HepG2 (cell line): ENCODE measurements around the gene SH2B2. TPM values are rescaled to one million over a fixed set of nuclear protein-coding genes. Genes with fewer than 3 reads are reported as not detected.

Experiments used
- ATAC-seq: fragments of 200-7000 bp; cut with Tn5 transposase; 3 replicates; pipeline ENCODE4 v1.9.1; 2020; ENCODE audit warnings: mild to moderate bottlenecking, moderate library complexity
- BruUV-seq: library from RNA; stranded (reverse); fragments of 400-500 nt; replicated peaks from 2 replicates; lab custom pipeline; 2021; lab: Mats Ljungman, UMichigan
- CTCF ChIA-PET: fragments of 300-600 bp; formaldehyde crosslinking; extraction: SDS; loops from one replicate; lab custom pipeline; 2021; ENCODE audit warnings: low total read pairs, inconsistent platforms, low intra/inter-chr PET ratio; lab: Yijun Ruan, JAX
- POLR2A ChIA-PET: fragments of 350-600 bp; sonication (Branson Sonifier 250); formaldehyde crosslinking; loops from one replicate; lab custom pipeline; 2020; ENCODE audit warnings: antibody characterized with exemption, inconsistent platforms; lab: Yijun Ruan, JAX
- DNase-seq: peaks from one replicate; pipeline ENCODE4 v3.0.0-alpha.2; 2015; ENCODE audit warnings: low spot score
- FAIRE-seq: peaks from 3 replicates; lab custom pipeline; 2011; peaks lifted over from hg19 to GRCh38; lab: Jason Lieb, UNC
- H2AFZ ChIP-seq: one replicate; pipeline ENCODE4 v1.6.1; 2011; ENCODE audit warnings: low read length, inconsistent platforms
- H3K27ac ChIP-seq: fragments of 300-600 bp; 3 replicates; pipeline ENCODE4 v1.8.0; 2011; ENCODE audit warnings: mixed run types, mild to moderate bottlenecking, mixed read lengths, low read length, inconsistent platforms; ENCODE audit not compliant: insufficient read depth; ENCODE audit errors: extremely low read length
- H3K27me3 ChIP-seq, 2 experiments: fragments of 200-600 bp in 1 of 2; 2 replicates in 1 of 2; 3 replicates in 1 of 2; pipeline versions ENCODE4 v1.6.0 to v1.8.0; 2011; ENCODE audit warnings: low read length in 2 of 2, mild to moderate bottlenecking in 2 of 2, moderate library complexity in 2 of 2, inconsistent platforms in 1 of 2; ENCODE audit not compliant: insufficient read depth in 2 of 2, control insufficient read depth in 1 of 2
- H3K36me3 ChIP-seq, 2 experiments: fragments of 200-600 bp in 1 of 2; replicated peaks in 1 of 2; 2 replicates in 1 of 2; 3 replicates in 1 of 2; pipeline versions ENCODE4 v1.5.1 to v1.8.0; 2011; ENCODE audit warnings: low read length in 2 of 2, inconsistent platforms in 1 of 2; ENCODE audit not compliant: insufficient read depth in 2 of 2, control insufficient read depth in 1 of 2
- H3K4me1 ChIP-seq: 2 replicates; pipeline ENCODE4 v1.5.1; 2012; ENCODE audit warnings: low read length, inconsistent platforms; ENCODE audit not compliant: insufficient read depth
- H3K4me2 ChIP-seq: 2 replicates; pipeline ENCODE4 v1.6.0; 2011; ENCODE audit warnings: low read depth, low read length, inconsistent platforms
- H3K4me3 ChIP-seq, 3 experiments: fragments of 200-600 bp in 1 of 3; sonication (generic), shearing (Covaris generic) in 1 of 3; replicated peaks in 1 of 3; 2 replicates each; pipeline ENCODE4 v1.5.1; 2011 to 2016; ENCODE audit warnings: low read length in 3 of 3, inconsistent platforms in 2 of 3, low read depth in 2 of 3, mild to moderate bottlenecking in 2 of 3, control low read depth in 1 of 3, mixed read lengths in 1 of 3; ENCODE audit not compliant: insufficient read depth in 1 of 3
- H3K79me2 ChIP-seq: one replicate; pipeline ENCODE4 v1.6.1; 2011; ENCODE audit warnings: low read length, inconsistent platforms; ENCODE audit not compliant: insufficient read depth
- H3K9ac ChIP-seq: 2 replicates; pipeline ENCODE4 v1.6.0; 2011; ENCODE audit warnings: mild to moderate bottlenecking, low read depth, low read length, inconsistent platforms; ENCODE audit not compliant: insufficient read depth
- H3K9me3 ChIP-seq: 2 replicates; pipeline ENCODE4 v1.5.1; 2012; ENCODE audit warnings: mild to moderate bottlenecking, low read length
- H4K20me1 ChIP-seq: 2 replicates; pipeline ENCODE4 v1.6.0; 2011; ENCODE audit warnings: inconsistent platforms, mild to moderate bottlenecking, low read length, moderate library complexity; ENCODE audit not compliant: insufficient read depth
- DDIT3 ChIP-seq: sonication (generic); formaldehyde crosslinking; IDR thresholded peaks from 2 replicates; pipeline ENCODE4 v1.4.0; 2020; ENCODE audit warnings: mild to moderate bottlenecking, missing genetic modification reagents
- FOXO1 ChIP-seq: sonication (generic); formaldehyde crosslinking; IDR thresholded peaks from 2 replicates; pipeline ENCODE4 v1.4.0; 2020; ENCODE audit warnings: missing genetic modification reagents
- HIC2 ChIP-seq: sonication (generic); formaldehyde crosslinking; IDR thresholded peaks from 2 replicates; pipeline ENCODE4 v1.9.0; 2022; ENCODE audit warnings: low read depth, missing genetic modification reagents
- HIVEP1 ChIP-seq: sonication (generic); formaldehyde crosslinking; IDR thresholded peaks from 2 replicates; pipeline ENCODE4 v1.4.0; 2020; ENCODE audit warnings: mild to moderate bottlenecking, missing genetic modification reagents
- IRF9 ChIP-seq: sonication (generic); formaldehyde crosslinking; IDR thresholded peaks from 2 replicates; pipeline ENCODE4 v1.8.0; 2022; ENCODE audit warnings: missing genetic modification reagents, mild to moderate bottlenecking, borderline replicate concordance
- MAFK ChIP-seq, 2 experiments: IDR thresholded peaks in 1 of 2; conservative IDR thresholded peaks in 1 of 2; 2 replicates each; pipeline ENCODE4 v1.6.1; 2011; ENCODE audit warnings: improper control_type of control experiment in 2 of 2, low read length in 2 of 2
- NR2F6 ChIP-seq, 2 experiments: IDR thresholded peaks; 2 replicates each; pipeline ENCODE4 v1.6.1; 2016; ENCODE audit warnings: antibody characterized with exemption in 1 of 2, mild to moderate bottlenecking in 1 of 2
- SNAPC2 ChIP-seq: sonication (generic); formaldehyde crosslinking; IDR thresholded peaks from 2 replicates; pipeline ENCODE4 v1.8.1; 2022; ENCODE audit warnings: mild to moderate bottlenecking, missing genetic modification reagents
- SP2 ChIP-seq: sonication (generic); formaldehyde crosslinking; IDR thresholded peaks from 2 replicates; pipeline ENCODE4 v1.5.1; 2020; ENCODE audit warnings: mild to moderate bottlenecking, missing genetic modification reagents
- TBX2 ChIP-seq: sonication (generic); formaldehyde crosslinking; IDR thresholded peaks from 2 replicates; pipeline ENCODE4 v1.5.0; 2020; ENCODE audit warnings: missing genetic modification reagents, mild to moderate bottlenecking, borderline replicate concordance
- THAP11 ChIP-seq: IDR thresholded peaks from 2 replicates; pipeline ENCODE4 v1.6.1; 2016; ENCODE audit warnings: missing biosample characterization, missing genetic modification reagents
- ZBTB7A ChIP-seq: sonication (generic); formaldehyde crosslinking; IDR thresholded peaks from 2 replicates; pipeline ENCODE4 v1.8.0; 2022; ENCODE audit warnings: mild to moderate bottlenecking, missing genetic modification reagents
- ZC3H13 ChIP-seq: sonication (generic); formaldehyde crosslinking; IDR thresholded peaks from 2 replicates; pipeline ENCODE4 v1.8.1; 2023; ENCODE audit warnings: mild to moderate bottlenecking, missing genetic modification reagents, moderate library complexity
- ZFP36 ChIP-seq: fragments of 150-350 bp; IDR thresholded peaks from 2 replicates; pipeline ENCODE4 v1.6.1; 2018; ENCODE audit warnings: borderline replicate concordance, low read length, low read depth; ENCODE audit not compliant: partially characterized antibody
- ZNF281 ChIP-seq: sonication (generic); formaldehyde crosslinking; IDR thresholded peaks from 2 replicates; pipeline ENCODE4 v1.4.0; 2020; ENCODE audit warnings: missing genetic modification reagents, borderline replicate concordance
- ZNF337 ChIP-seq: sonication (generic); formaldehyde crosslinking; IDR thresholded peaks from 2 replicates; pipeline ENCODE4 v1.5.1; 2020; ENCODE audit warnings: missing genetic modification reagents, low read depth, mild to moderate bottlenecking, borderline replicate concordance
- ZNF572 ChIP-seq: sonication (generic); formaldehyde crosslinking; IDR thresholded peaks from 2 replicates; pipeline ENCODE4 v1.5.1; 2020; ENCODE audit warnings: mild to moderate bottlenecking, missing genetic modification reagents
- WGBS: methylation state at CpG from one replicate; pipeline ENCODE4 v1.1.6; 2017; ENCODE audit warnings: low lambda C conversion rate; 5-methylcytosine and 5-hydroxymethylcytosine counted together
- in situ Hi-C: cut with HindIII; loops from 2 replicates; pipeline ENCODE4 v1.10.0; 2017; ENCODE audit warnings: low pct_unique_long_range_greater_than_20kb; ENCODE audit not compliant: extremely low pct_ligation_motif_present
- intact Hi-C: fragments of 100-400 bp; cut with micrococcal nuclease; formaldehyde crosslinking; loops from one replicate; pipeline ENCODE4 v1.10.0; 2022; ENCODE audit not compliant: unreplicated experiment
- polyA plus RNA-seq, 8 experiments: library from polyadenylated mRNA; depleted of rRNA in 3 of 8; stranded (reverse) in 7 of 8; unstranded in 1 of 8; fragments of >200 nt; fragmentation: Illumina TruSeq in 4 of 8; extraction: Trizol in 4 of 8; gene quantifications; 2 replicates each; pipeline versions ENCODE4 v1.2.1 to v1.2.3, GENCODE V29; 2011 to 2016; ENCODE audit warnings: low read depth in 4 of 8, missing spikeins in 1 of 8, mixed read lengths in 1 of 8; ENCODE audit not compliant: insufficient read depth in 1 of 8
- total RNA-seq, 5 experiments: library from RNA; depleted of rRNA; stranded (reverse); fragments of >200 nt; fragmentation: Illumina TruSeq; extraction: Trizol; gene quantifications; 2 replicates each; pipeline ENCODE4 v1.2.3, GENCODE V29; 2016; ENCODE audit warnings: low read depth in 1 of 5

Gene SH2B2
- total and polyA plus RNA-seq, 2 of the 13 experiments (the other 11 are each of a cell fraction or from before 2014, with no cell fraction given) = 0.46 to 1.3 TPM

GRCh38 chr7:102306916-102307677 is 20.4 kb downstream of the SH2B2 start:
- H3K27me3 ChIP-seq = peaks cover 0 to 5% of the 10 kb centered on the region in 2 experiments; a peak in 1 of 5 replicates
- ATAC-seq = peak; percentile 77
- no peaks in the 10 kb centered on the region for H3K36me3 ChIP-seq
- intact Hi-C loops (no loop called here), in situ Hi-C loops (no loop called here)
- H3K9ac ChIP-seq = no peak overlapping the region
- no peaks in the 10 kb centered on the region for H4K20me1 ChIP-seq
- H3K9me3 ChIP-seq = no peaks in the 10 kb centered on the region
- H3K4me1 ChIP-seq = peaks cover 28% of the 10 kb centered on the region
- peak overlapping the region; percentile 72 for H3K4me2 ChIP-seq
- no TSS peak for BruUV-seq
- POLR2A ChIA-PET = interaction anchor here (0.8 to 1.3 kb wide), 3 partner anchors 20 to 56 kb away, joined by 3 to 6 read pairs (median 3); partner anchors contain the start of gene SH2B2
- FAIRE-seq = peak; percentile 30
- H3K27ac ChIP-seq = no peak overlapping the region
- DNase-seq = peak; percentile 72
- 3% methylated on average over 9 of the region's 17 CpGs for WGBS
- H3K79me2 ChIP-seq = no peaks in the 10 kb centered on the region
- no peak overlapping the region for H2AFZ ChIP-seq
- peak overlapping the region; percentile 31 to 63 (median 48); a peak in 5 of 6 replicates for H3K4me3 ChIP-seq
- CTCF ChIA-PET = no interaction called here
- TF ChIP-seq ZBTB7A (CRISPR knock-in tag) = peak; percentile 57; the same call in 1 of the 2 replicates
- TF ChIP-seq ZNF281 (CRISPR knock-in tag) = peak; percentile 89; the same call in 1 of the 2 replicates
- TF ChIP-seq ZNF337 (CRISPR knock-in tag) = 0 out of 2 replicates have a peak, but pooled peaks have one; percentile 66
- peak; percentile 36; the same call in 1 of the 2 replicates for TF ChIP-seq TBX2
- peak; percentile 35; the same call in 1 of the 2 replicates for TF ChIP-seq FOXO1 (CRISPR knock-in tag)
- peak; percentile 45 for TF ChIP-seq THAP11 (CRISPR knock-in tag)
- TF ChIP-seq DDIT3 = no peak
- TF ChIP-seq ZNF572 (CRISPR knock-in tag) = peak; percentile 83; the same call in 1 of the 2 replicates
- no peak for TF ChIP-seq NR2F6 (IDR thresholded peaks at IDR 0.05)
- 0 out of 2 replicates have a peak, but pooled peaks have one; percentile 22 for TF ChIP-seq NR2F6 (CRISPR knock-in tag; IDR thresholded peaks at IDR 0.05)
- peak; percentile 79 to 89 for TF ChIP-seq MAFK (conservative IDR thresholded peaks at IDR 0.05 in 1 of 2, IDR thresholded peaks at IDR 0.05 in 1 of 2; ENCODE audit: low read length in 2 of 2)
- TF ChIP-seq HIVEP1 = 0 out of 2 replicates have a peak, but pooled peaks have one; percentile 29
- TF ChIP-seq ZFP36 = no peak
- TF ChIP-seq SP2 (CRISPR knock-in tag) = peak; percentile 18; the same call in 1 of the 2 replicates
- no peak for TF ChIP-seq IRF9 (CRISPR knock-in tag)
- peak; percentile 41; the same call in 1 of the 2 replicates for TF ChIP-seq ZC3H13 (CRISPR knock-in tag)
- peak; percentile 89; the same call in 1 of the 2 replicates for TF ChIP-seq SNAPC2 (CRISPR knock-in tag)
- TF ChIP-seq HIC2 = peak; percentile 91
